PC-3 (cell line): ENCODE measurements around the gene MPPED2. TPM values are rescaled to one million over a fixed set of nuclear protein-coding genes. Genes with fewer than 3 reads are reported as not detected.

ENCODE experiments used
- ATAC-seq: fragments of 200-7000 bp; cut with Tn5 transposase; 2 replicates; pipeline ENCODE4 v1.9.1; 2020; ENCODE audit warnings: mild to moderate bottlenecking, moderate library complexity
- BruUV-seq: library from RNA; stranded (reverse); fragments of 400-500 nt; replicated peaks from 2 replicates; lab custom pipeline; 2021; lab: Mats Ljungman, UMichigan
- CTCF ChIA-PET: fragments of 300-600 bp; sonication (Branson Sonifier 250); formaldehyde crosslinking; loops from one replicate; lab custom pipeline; 2022; ENCODE audit warnings: antibody characterized with exemption; lab: Charles Lee
- POLR2A ChIA-PET: fragments of 300-600 bp; sonication (Branson Sonifier 250); formaldehyde crosslinking; loops from one replicate; lab custom pipeline; 2022; ENCODE audit warnings: antibody characterized with exemption; ENCODE audit not compliant: unreplicated experiment; lab: Charles Lee
- DNase-seq: peaks from one replicate; pipeline ENCODE4 v3.0.0-alpha.2; 2015
- H2AFZ ChIP-seq: fragments of 300-600 bp; sonication (generic); 2 replicates; pipeline ENCODE4 v1.6.0; 2016; ENCODE audit warnings: antibody characterized with exemption, low read length
- H3F3A ChIP-seq: fragments of 300-600 bp; sonication (generic); one replicate; pipeline ENCODE4 v1.6.0; 2017; ENCODE audit warnings: antibody characterized with exemption, low read length, control low read depth, mild to moderate bottlenecking; ENCODE audit not compliant: unreplicated experiment
- H3K27ac ChIP-seq: fragments of 300-600 bp; sonication (generic); 2 replicates; pipeline ENCODE4 v1.5.1; 2016; ENCODE audit warnings: mild to moderate bottlenecking, low read length
- H3K27me3 ChIP-seq: fragments of 300-600 bp; sonication (generic); 2 replicates; pipeline ENCODE4 v1.6.1; 2016; ENCODE audit warnings: low read length, mixed read lengths
- H3K36me3 ChIP-seq: fragments of 300-600 bp; sonication (generic); 2 replicates; pipeline ENCODE4 v1.6.1; 2016; ENCODE audit warnings: low read depth, mixed run types, low read length, mixed read lengths
- H3K4me1 ChIP-seq: fragments of 300-600 bp; sonication (generic); 2 replicates; pipeline ENCODE4 v1.5.1; 2016; ENCODE audit warnings: low read length; ENCODE audit not compliant: insufficient read depth
- H3K4me2 ChIP-seq: fragments of 300-600 bp; sonication (generic); 2 replicates; pipeline ENCODE4 v1.6.0; 2016; ENCODE audit warnings: low read length
- H3K4me3 ChIP-seq: fragments of 300-600 bp; sonication (generic); 2 replicates; pipeline ENCODE4 v1.5.1; 2016; ENCODE audit warnings: mild to moderate bottlenecking, low read length, mixed read lengths
- H3K79me2 ChIP-seq: fragments of 300-600 bp; sonication (generic); 2 replicates; pipeline ENCODE4 v1.6.1; 2017; ENCODE audit warnings: low read length, mixed read lengths
- H3K9ac ChIP-seq: fragments of 300-600 bp; sonication (generic); 2 replicates; pipeline ENCODE4 v1.6.0; 2016; ENCODE audit warnings: mild to moderate bottlenecking, low read length
- H3K9me2 ChIP-seq: fragments of 300-600 bp; sonication (generic); replicated peaks from 2 replicates; pipeline ENCODE4 v1.6.1; 2016; ENCODE audit warnings: mixed run types, low read length, mixed read lengths
- H3K9me3 ChIP-seq: fragments of 300-600 bp; sonication (generic); 2 replicates; pipeline ENCODE4 v1.6.1; 2016; ENCODE audit warnings: low read length, mixed read lengths
- H4K20me1 ChIP-seq: fragments of 300-600 bp; sonication (generic); 2 replicates; pipeline ENCODE4 v1.6.1; 2016; ENCODE audit warnings: low read length, mixed read lengths
- CTCF ChIP-seq: fragments of 300-600 bp; sonication (generic); conservative IDR thresholded peaks from 2 replicates; pipeline ENCODE4 v1.5.1; 2017; ENCODE audit warnings: antibody characterized with exemption, low read depth, mild to moderate bottlenecking, low read length
- EZH2 ChIP-seq: fragments of 300-600 bp; sonication (generic); IDR thresholded peaks from one replicate; pipeline ENCODE4 v1.6.1; 2017; ENCODE audit warnings: antibody characterized with exemption, mild to moderate bottlenecking, low read length; ENCODE audit not compliant: unreplicated experiment
- EZH2phosphoT487 ChIP-seq: fragments of 300-600 bp; sonication (generic); IDR thresholded peaks from 2 replicates; pipeline ENCODE4 v1.6.1; 2018; ENCODE audit warnings: mild to moderate bottlenecking, antibody characterized with exemption, low read length, borderline replicate concordance
- intact Hi-C: fragments of 100-400 bp; cut with micrococcal nuclease; formaldehyde crosslinking; loops from 2 replicates; pipeline ENCODE4 v1.9.0; 2023
- total RNA-seq: library from RNA; depleted of rRNA; stranded (reverse); fragments of >200 nt; gene quantifications from 2 replicates; pipeline ENCODE4 v1.2.3, GENCODE V29; 2014

The MPPED2 gene
- total RNA-seq, 1 experiment from 2014 or later = not detected

GRCh38 chr11:30489511-30489910, 96.6 kb downstream of the MPPED2 start:
- Histone ChIP-seq H3K27ac (no peak overlapping the region), H3K9ac (no peak overlapping the region), H3K36me3 (no peaks in the 10 kb centered on the region), H3K4me1 (no peaks in the 10 kb centered on the region), H3K27me3 (no peaks in the 10 kb centered on the region), H3K4me2 (no peak overlapping the region), H4K20me1 (no peaks in the 10 kb centered on the region), H3F3A (no peaks in the 10 kb centered on the region), H3K4me3 (no peak overlapping the region), H3K9me3 (no peaks in the 10 kb centered on the region), H3K9me2 (no peaks in the 10 kb centered on the region), H2AFZ (no peak overlapping the region), H3K79me2 (no peaks in the 10 kb centered on the region)
- intact Hi-C loops = no loop called here
- no peak for ATAC-seq
- POLR2A ChIA-PET = no interaction called here
- CTCF ChIA-PET = no interaction called here
- no peak for DNase-seq
- TF ChIP-seq EZH2 (no peak), EZH2phosphoT487 (no peak), CTCF (no peak)
- BruUV-seq = no TSS peak

GRCh38 chr11:30489076-30489475, 97.1 kb downstream of the MPPED2 start:
- no peaks in the 10 kb centered on the region for H3K27me3 ChIP-seq
- POLR2A ChIA-PET = no interaction called here
- no peaks in the 10 kb centered on the region for H3K36me3 ChIP-seq
- DNase-seq (no peak), ATAC-seq (no peak)
- no peak overlapping the region for H3K4me3 ChIP-seq
- H3K27ac ChIP-seq = no peak overlapping the region
- no peaks in the 10 kb centered on the region for H3K79me2 ChIP-seq
- CTCF ChIA-PET = no interaction called here
- H3K9me3 ChIP-seq = no peaks in the 10 kb centered on the region
- H3K9me2 ChIP-seq = no peaks in the 10 kb centered on the region
- intact Hi-C loops = no loop called here
- TF ChIP-seq EZH2 = no peak
- no peak for TF ChIP-seq EZH2phosphoT487
- no peak for TF ChIP-seq CTCF
- BruUV-seq = no TSS peak
- H4K20me1 ChIP-seq = no peaks in the 10 kb centered on the region
- no peaks in the 10 kb centered on the region for H3K4me1 ChIP-seq
- H3K4me2 ChIP-seq = no peak overlapping the region
- no peak overlapping the region for H2AFZ ChIP-seq
- H3K9ac ChIP-seq = no peak overlapping the region
- H3F3A ChIP-seq = no peaks in the 10 kb centered on the region

- POLR2A ChIA-PET = no interaction called here
- peak; percentile 39 for DNase-seq
- Histone ChIP-seq H3K9me3 (no peaks in the 10 kb centered on the region), H3K4me1 (no peaks in the 10 kb centered on the region), H4K20me1 (no peaks in the 10 kb centered on the region), H3K4me3 (no peak overlapping the region), H3K79me2 (no peaks in the 10 kb centered on the region), H3F3A (no peaks in the 10 kb centered on the region), H3K27ac (no peak overlapping the region), H3K27me3 (no peaks in the 10 kb centered on the region), H3K4me2 (peak overlapping the region; percentile 48; the same call in 1 of the 2 replicates), H2AFZ (no peak overlapping the region), H3K36me3 (no peaks in the 10 kb centered on the region), H3K9ac (no peak overlapping the region), H3K9me2 (no peaks in the 10 kb centered on the region)
- TF ChIP-seq CTCF (no peak), EZH2 (no peak)
- intact Hi-C loops = no loop called here
- no peak for ATAC-seq
- BruUV-seq = no TSS peak
- CTCF ChIA-PET = no interaction called here
Observed at GRCh38 chr11:30488304-30488998, 97.7 kb downstream of the MPPED2 start.
